Bronchial epithelial cell (primary cell): ENCODE measurements around the gene PTGS1. TPM values are rescaled to one million over a fixed set of nuclear protein-coding genes. Genes with fewer than 3 reads are reported as not detected.

Experiments used
- DNase-seq: peaks from one replicate; pipeline ENCODE4 v3.0.0-alpha.2; 2010; ENCODE audit warnings: low read depth
- FAIRE-seq: peaks from 2 replicates; lab custom pipeline; 2011; peaks lifted over from hg19 to GRCh38; lab: Jason Lieb, UNC
- H3K27me3 ChIP-seq: 2 replicates; pipeline ENCODE4 v1.5.1; 2011; ENCODE audit warnings: low read length; ENCODE audit not compliant: control insufficient read depth, insufficient read depth
- H3K36me3 ChIP-seq: 2 replicates; pipeline ENCODE4 v1.5.1; 2011; ENCODE audit warnings: low read length; ENCODE audit not compliant: control insufficient read depth, insufficient read depth
- H3K4me3 ChIP-seq: 2 replicates; pipeline ENCODE4 v1.5.1; 2011; ENCODE audit warnings: mild to moderate bottlenecking, low read depth, low read length, control low read depth
- total RNA-seq: library from RNA; depleted of rRNA; stranded (reverse); fragments of >200 nt; gene quantifications from 2 replicates; pipeline ENCODE4 v1.2.1, GENCODE V29; 2014
- TF ChIP-seq, protein P1 (sequence below): IDR thresholded peaks from 2 replicates; pipeline ENCODE4 v1.5.1; 2011; ENCODE audit warnings: mild to moderate bottlenecking, moderate library complexity, low read length, control low read depth, inconsistent platforms; ENCODE audit not compliant: insufficient read depth, severe bottlenecking

The PTGS1 gene
- total RNA-seq, 1 donor from 2014 or later: 1.3 TPM

DNA sequence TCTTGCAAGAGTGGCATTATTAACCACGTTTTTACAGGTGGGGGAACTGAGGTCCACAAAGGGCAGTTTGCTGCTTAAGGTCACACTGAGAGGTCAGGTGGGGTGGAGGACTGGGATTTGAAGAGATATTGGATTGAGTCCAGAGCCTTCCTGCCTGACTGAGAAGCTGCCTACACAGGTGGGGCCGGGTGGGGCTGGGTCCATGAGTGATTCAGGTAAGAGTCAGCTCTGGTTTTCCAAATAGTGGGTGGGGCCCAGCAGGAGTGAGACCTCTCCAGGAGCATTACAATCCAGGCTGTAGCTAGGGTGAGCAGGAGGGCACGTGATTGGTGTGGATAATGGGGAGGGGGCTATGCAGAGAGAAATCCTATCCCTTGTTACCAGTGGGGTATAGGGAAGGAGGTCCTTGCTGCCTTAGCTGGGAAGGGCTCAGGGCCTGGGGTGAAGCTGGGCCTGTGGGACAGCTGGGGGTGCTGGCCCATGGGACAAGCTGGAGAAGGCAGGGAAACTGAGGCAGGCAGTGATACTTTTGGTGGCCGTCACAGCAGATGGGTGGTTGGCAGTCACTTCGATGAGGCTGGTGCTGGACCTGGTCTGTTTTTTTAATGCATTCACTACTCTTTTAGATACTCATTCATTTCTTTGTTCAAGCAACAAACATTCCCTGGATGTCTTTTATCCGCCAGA is 2.9 kb upstream of the PTGS1 start:
- no peak overlapping the region for H3K4me3 ChIP-seq
- no peaks in the 10 kb centered on the region for H3K27me3 ChIP-seq
- no peak for FAIRE-seq
- no peaks in the 10 kb centered on the region for H3K36me3 ChIP-seq
- TF ChIP-seq, protein P1, sequence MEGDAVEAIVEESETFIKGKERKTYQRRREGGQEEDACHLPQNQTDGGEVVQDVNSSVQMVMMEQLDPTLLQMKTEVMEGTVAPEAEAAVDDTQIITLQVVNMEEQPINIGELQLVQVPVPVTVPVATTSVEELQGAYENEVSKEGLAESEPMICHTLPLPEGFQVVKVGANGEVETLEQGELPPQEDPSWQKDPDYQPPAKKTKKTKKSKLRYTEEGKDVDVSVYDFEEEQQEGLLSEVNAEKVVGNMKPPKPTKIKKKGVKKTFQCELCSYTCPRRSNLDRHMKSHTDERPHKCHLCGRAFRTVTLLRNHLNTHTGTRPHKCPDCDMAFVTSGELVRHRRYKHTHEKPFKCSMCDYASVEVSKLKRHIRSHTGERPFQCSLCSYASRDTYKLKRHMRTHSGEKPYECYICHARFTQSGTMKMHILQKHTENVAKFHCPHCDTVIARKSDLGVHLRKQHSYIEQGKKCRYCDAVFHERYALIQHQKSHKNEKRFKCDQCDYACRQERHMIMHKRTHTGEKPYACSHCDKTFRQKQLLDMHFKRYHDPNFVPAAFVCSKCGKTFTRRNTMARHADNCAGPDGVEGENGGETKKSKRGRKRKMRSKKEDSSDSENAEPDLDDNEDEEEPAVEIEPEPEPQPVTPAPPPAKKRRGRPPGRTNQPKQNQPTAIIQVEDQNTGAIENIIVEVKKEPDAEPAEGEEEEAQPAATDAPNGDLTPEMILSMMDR: no peak
- DNase-seq: peak; percentile 84

DNA sequence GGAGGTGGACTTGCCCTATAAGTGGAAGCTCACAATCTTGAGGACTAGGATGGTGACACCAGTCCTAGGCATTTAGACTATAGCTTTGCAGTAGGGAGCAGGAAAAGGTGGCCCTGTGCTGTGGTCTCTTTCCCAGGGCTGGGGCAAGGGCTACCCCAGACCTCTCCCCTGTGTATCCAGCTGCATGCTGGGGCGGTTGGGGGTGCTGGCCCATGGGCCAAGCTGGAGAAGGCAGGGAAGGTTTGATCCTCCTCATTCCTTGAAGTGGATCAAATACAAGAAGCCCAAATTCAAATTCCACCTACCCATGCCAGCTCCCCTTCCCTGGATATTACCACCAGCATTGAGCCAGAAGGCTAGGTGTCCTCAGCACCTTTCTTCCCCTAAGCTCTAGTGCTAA is 2.2 kb upstream of the PTGS1 start:
- FAIRE-seq (peak; percentile 32), DNase-seq (no peak)
- Histone ChIP-seq H3K27me3 (no peaks in the 10 kb centered on the region), H3K36me3 (no peaks in the 10 kb centered on the region), H3K4me3 (no peak overlapping the region)
- TF ChIP-seq, protein P1: no peak

DNA sequence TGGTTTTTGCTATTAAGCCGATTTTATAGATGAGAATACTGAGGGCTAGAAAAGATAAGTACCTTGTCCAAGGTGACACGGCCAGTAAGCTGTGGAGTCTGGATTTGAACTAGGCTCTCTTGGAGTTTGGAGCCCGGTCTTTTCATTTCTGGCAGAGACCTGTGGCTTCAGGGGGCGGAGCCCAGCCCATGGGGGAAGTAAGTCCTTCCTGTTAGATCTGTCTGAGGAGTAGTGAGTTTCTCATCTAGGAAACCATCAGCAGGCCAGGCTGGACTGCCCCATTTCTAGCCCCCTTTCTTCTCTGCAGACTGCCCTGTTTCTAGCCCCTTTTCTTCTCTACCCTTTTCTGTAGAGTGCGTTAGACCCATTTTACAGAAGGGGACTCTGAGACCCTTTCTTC is 521 bp upstream of the PTGS1 start:
- no peaks in the 10 kb centered on the region for H3K36me3 ChIP-seq
- TF ChIP-seq, protein P1: no peak
- FAIRE-seq (no peak), DNase-seq (no peak)
- no peak overlapping the region for H3K4me3 ChIP-seq
- H3K27me3 ChIP-seq: no peaks in the 10 kb centered on the region

DNA sequence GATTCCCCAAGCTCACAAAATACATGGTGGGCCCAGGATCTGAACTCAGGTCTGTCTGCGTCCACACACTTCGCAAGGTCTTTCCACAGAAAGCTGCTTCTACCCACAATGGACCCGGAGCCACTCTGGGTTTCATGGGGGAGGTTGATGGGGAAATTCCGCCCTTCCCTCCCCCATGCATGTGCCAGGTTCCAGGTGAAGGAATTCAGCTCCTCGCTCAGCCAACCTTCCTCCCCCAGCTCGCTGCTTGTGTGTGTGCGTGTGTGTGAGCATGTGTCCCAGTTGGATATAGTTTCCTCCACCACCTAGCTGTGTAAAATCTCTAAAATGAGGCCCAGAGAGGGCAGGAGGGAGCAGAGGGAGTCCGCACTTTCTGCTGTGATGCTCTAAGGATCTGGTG is 1.0 kb downstream of the PTGS1 start:
- Histone ChIP-seq H3K36me3 (no peaks in the 10 kb centered on the region), H3K4me3 (no peak overlapping the region), H3K27me3 (no peaks in the 10 kb centered on the region)
- TF ChIP-seq, protein P1: no peak
- FAIRE-seq (peak; percentile 64), DNase-seq (no peak)

DNA sequence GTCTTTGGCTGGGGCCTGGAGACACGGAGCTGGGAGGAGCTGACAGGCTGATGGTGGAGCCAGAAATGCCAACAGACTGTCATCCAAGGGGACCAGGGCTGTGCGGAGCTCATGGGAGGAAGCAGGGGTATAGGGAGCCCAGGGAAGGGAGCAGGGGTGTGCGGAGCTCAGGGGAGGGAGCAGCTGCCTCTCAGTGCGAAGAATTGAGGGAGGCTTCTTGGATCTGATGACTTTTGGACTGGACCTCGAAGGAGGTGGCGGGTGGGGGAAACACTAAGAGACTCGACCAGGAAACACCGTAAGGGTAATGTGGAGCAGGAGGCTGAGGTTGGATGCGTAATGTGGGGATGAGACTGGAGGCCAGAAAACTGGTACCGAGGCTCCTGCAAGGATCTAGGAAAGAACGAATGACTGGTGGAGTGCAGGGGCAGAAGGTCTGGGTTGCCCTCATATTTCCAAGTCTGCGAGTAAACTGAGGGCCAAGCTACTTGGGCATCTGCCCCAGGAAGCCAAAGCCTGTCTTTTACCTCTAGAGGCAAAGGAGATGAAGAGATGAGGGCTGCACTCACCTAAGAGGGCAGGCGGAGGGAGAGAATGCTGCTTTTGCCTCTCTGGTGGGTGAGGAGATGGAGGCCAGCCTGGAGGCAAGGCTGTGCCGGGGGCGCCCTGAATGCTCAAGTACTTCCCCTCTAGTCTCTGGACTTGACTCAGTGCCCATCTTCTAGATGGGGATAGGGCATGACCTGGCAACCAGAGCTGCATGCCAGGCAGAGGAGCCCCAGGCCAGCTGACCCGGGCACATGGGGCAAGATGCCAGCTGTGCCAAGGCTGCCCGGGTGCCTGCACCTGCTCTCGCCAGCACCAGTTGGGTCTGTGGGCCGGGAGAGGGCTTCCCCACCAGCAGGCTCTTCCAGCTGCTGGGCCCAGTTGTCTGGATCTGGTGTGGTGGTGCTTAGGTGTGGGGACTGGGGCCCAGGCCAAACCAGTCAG is 2.3 kb downstream of the PTGS1 start:
- Histone ChIP-seq H3K36me3 (no peaks in the 10 kb centered on the region), H3K4me3 (no peak overlapping the region), H3K27me3 (no peaks in the 10 kb centered on the region)
- TF ChIP-seq, protein P1: no peak
- DNase-seq (no peak), FAIRE-seq (no peak)
